Measurements from ENCODE around the gene SESN2.
A peak's percentile ranks its signal among the peaks of the same experiment; 100 is the strongest.

Gene SESN2

DNA sequence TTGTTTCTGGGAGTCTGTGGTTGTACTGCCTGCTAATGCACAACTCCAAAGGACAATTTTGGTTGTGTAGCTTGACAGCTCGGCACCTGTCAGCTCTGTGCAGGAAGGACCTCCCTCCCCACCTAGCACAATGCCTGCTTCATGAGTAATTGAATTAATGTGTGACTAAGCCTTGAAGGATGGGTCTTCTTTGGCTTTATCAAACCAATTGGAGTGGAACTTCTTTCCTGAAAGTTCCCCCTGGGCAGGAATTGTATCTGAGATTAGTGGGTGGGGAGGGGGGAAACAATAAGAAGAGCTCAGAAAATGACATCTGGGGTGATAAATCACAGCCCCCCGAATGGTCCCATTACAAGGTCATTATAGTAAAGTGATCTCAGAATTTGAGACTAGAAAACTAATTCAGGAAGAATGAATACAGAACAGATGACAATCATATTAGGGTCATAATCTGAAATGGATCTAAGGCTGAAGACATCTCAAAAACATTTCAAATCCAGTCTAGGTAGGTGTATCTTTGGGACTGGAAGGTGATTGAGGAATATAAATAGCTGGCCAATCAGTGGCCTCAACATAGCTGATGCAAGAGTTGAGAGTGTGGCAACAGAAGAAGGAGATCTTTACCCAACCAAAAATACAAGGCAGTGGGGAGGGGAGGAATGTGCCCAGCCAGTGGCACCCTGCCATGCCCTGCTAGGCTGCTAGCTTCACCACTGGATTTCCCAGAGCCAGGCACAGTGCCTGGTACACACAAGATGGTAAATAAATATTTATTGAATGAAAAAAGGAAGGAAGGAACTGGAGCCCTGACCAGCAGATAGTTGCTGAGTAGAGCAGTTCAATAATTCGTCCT, 10.1 kb upstream of the SESN2 start:
- DNase-seq (ENCODE audit: low spot score) = peak; percentile 69

DNA sequence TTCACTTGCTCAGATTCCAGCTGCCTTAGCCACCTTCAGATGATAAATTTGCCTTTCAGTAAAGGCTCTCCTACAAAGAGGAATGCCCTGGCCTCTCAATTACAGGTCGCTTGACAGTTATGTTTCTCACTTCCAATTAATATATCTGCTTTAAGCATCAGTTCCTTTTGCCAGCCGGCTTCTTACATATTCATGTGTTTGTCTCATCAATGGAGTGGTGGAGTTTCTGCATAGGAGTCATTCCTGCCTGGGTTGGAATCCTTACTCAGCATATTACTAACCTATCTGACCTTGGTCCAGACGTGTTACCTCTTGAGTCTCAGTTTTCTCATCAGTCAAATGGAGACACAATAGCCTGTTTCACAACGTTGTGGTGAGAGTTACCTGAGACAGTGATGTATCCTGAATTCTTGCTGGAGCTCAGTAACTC, 9.4 kb upstream of the SESN2 start:
- peak; percentile 45 for DNase-seq (ENCODE audit: low spot score)

DNA sequence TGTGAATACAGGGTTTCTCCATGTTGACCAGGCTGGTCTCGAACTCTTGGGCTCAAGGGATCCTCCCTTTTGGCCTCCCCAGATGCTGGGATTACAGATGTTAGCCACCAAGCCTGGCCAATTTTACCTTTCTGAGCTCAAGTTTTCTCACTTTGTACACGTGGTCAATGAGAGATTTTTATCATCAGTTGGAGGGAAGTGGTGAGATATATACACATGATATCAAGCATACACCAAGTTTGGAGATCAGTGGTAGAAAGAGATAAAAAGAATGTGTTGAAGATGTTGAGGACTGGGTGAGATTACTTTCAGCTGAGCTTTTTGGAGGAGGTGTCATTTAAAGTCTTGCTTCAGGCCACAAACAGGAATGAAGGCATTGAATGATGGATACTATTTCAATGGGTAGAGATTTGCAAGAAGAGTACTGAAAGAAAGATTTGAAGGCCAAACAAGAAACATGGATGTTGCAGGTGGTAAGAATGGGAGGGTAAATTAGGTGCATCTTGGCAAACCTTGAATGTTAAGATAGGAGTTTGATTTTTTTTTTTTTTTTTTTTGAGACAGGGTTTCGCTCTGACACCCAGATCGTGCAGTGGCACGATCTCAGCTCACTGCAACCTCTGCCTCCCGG, 3.0 kb upstream of the SESN2 start:
- DNase-seq (ENCODE audit: low spot score) = no peak

DNA sequence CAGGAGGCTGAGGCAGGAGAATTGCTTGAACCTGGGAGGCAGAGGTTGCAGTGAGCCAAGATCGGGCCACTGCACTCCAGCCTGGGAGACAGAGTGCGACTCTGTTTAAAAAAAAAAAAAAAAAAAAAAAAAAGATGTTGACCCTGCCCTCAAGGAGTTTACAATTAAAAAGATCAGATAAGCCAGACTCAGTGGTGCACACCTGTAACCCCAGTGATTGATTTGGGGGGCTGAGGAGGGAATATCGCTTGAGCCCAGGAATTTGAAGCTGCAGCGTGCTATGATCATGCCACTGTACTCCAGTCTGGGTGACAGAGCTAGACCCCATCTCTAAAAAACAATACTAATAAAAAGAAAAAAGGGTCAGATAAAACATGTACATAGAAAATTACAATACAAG, 1.6 kb upstream of the SESN2 start:
- no peak for DNase-seq (ENCODE audit: low spot score)

DNA sequence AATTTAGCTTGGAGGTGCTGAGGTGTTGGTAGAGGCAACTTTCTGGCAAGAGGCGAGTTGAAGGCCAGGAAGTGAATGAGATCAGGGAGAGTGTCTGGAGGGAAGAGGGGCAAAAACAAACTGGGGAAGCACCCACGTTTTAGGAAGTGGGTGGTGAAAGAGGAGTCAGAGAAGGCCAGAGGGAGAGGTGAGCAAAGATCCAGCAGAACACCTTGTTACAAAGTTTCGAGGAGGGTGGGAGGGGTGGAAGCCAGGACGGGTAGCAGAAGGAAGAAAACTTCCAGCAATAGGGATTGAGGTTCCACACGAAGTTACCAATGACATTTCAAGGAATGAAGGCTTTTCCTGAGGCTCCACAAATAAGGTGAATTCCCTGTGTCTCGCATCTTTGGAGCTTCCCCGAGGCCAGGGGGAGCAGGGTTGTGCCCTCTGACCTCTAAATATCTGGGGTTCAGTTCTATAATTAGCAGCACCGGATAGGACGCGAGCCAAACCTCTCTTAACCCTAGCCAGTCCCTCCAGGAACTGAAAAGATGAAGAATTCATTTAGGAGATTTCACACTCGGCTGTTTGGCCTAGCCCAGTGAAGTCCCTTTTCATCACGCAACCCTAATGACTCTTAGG, 578 bp upstream of the SESN2 start:
- DNase-seq (ENCODE audit: low spot score) = no peak

DNA sequence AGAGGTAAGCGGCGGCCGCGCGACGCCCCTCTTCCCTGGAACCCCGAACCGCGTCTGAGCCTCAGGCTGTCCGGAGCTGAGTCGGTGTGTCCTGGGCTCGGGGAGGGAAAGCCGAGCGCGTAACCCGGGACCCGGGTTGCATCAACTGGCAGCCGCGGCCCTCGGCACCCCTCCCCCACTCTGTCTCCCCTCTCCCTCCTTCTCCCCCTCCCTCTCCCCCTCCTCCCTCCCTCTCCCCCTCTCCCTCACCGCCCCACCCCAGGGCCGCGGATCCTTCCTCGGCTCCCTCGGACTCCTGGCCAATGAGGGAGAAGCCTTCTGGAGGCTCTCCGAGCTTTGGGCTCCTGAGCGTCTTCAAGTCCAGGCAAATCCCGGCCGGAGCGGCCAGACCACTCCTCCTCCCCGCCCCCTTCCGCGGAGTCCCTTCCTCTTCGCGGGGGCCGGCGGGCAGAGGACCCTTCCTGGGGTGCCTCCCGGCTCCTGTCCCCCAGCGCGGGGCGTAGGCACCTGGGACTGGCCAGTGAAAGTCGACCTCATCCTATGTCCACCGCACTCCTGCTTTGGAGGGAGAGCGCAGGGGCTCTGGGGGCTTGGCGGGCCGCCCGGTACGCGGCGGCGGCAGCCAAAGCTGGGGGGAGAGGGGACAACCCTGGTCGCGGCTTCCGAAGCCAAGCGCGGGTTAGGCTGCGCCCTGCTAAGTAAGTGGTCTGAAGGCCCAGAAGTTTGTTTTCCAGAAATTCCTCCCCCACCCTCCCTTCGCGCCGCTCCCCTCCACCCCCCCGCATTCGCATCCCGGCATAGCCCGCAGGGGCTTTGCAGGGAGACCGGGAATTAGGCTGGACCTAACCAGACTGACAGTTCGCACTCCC, 850 bp downstream of the SESN2 start:
- DNase-seq (ENCODE audit: low spot score) = peak; percentile 56

DNA sequence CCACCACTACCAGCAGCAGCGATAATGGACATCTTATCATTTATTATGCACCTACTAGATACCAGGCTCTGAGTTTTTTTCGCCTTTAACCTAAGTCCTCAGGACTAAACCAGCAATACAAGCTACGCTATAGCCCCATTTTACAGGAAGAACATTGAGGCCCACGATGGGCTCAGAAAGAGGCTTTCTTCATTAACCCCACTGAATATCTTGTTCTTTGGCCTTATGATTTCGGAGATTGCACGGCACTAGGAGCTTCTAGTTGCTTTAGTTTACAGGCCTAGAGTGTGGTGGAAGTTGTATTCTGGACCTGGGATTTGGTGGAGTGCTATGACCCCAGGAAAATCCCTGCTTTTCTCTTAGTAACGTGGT, 1.5 kb downstream of the SESN2 start:
- no peak for DNase-seq (ENCODE audit: low spot score)

DNA sequence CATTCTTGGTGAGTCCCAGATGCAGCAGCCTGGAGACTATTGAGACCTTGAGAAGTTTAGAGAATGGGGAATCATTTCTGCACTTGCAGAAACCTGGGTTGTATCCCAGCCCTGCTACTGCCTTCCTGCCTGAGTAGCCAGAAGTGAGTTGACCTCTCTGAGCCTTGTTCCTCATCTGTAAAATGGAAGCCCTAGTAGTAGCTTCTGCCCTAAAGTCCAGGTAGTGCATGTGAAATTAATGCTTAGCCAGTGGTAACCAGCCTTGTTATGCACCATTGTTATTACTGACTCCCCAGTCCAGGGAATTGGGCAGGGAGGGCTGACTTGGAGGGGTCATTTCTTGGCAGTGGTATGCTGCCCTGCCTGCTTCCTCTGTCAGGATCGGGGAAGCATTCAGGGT, 5.6 kb downstream of the SESN2 start:
- DNase-seq (ENCODE audit: low spot score) = no peak

DNA sequence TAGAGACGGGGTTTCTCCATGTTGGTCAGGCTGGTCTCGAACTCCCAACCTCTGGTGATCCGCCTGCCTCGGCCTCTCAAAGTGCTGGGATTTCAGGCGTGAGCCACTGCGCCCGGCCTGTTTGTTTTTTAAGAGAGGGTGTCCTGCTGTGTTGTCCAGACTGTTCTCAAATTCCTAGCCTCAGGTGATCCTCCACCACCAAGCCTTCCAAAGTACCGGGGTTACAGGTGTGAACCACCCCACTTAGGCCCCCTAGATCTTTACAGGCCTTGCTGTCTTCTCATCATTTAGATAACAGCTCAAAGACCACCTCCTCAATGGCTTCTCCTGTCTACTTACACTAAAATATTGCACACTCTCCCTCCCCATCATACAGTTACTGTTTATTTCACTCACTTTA, 6.3 kb downstream of the SESN2 start:
- DNase-seq (ENCODE audit: low spot score) = no peak

DNA sequence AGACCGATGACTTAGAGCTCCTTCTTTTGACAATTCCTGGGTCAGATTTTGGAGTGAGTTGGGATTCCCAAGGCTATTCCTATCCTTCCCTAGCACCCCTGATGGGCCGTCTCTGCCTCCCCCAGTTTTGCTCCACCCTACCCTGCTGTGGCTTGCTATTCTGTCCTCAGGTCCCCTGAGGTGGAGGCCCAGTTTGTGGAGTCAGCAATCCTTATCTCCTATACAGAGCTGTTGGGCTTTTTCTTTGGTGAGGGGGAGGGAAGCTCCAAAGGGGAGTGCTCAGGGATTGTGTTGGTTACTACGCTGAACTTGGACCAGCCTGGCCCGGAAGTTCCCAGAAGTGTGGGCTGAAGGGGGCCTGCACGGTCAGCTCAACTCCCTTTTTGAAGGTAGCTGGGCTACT, 7.6 kb downstream of the SESN2 start:
- no peak for DNase-seq (ENCODE audit: low spot score)

DNA sequence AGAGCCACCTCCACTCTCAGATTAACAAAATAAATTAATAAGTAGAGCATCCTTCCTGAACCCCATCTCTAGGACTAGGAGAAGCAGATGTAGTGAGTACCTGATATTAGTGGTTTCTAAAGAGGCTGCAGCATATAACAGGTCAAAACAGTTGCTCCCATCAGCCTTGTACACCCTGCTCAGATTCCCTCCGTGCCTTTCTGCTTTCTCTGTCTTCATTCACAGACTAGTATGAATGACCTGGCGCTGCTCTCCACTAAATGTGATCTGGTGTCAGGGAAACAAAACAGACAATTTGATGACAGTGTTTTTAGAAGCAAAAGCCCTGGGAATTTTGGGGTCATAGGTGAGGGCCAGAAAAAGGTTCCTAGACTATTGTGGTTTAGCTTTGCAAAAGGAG, 8.3 kb downstream of the SESN2 start:
- DNase-seq (ENCODE audit: low spot score) = no peak

DNA sequence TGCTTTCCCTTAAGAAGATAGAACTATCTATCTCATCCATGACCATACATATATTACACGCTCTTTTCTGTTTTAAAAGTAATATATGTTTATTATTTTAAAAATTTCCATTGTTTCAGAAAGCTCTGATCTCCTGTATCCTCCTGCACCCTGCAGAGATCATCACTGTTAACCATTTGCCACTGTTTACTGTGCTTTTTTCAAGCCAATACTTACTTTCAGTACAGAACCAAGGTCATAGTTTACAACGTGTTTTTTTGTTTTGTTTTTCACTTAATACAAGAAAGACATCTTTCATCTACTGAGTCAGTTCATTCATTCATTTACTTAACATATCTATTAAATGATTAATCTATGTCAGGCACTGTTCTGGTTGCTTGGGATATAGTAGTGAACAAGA, 10.2 kb downstream of the SESN2 start:
- no peak for DNase-seq (ENCODE audit: low spot score)

DNA sequence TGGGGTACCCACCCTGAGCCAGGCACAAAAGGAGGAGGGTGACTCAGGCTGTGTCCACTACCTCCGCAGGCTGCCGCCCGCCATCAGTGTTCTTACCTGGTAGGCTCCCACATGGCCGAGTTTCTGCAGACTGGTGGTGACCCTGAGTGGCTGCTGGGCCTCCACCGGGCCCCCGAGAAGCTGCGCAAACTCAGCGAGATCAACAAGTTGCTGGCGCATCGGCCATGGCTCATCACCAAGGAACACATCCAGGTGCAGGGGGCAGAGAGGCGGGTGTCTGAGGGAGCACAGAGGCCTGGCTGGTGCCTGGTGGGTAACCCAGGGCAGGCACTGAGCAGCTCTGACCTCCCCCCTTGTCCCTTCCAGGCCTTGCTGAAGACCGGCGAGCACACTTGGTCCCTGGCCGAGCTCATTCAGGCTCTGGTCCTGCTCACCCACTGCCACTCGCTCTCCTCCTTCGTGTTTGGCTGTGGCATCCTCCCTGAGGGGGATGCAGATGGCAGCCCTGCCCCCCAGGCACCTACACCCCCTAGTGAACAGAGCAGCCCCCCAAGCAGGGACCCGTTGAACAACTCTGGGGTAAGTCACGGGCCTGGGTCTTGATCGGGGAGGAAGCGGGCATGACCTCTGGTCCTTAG, 13.0 kb downstream of the SESN2 start:
- no peak for DNase-seq (ENCODE audit: low spot score)

DNA sequence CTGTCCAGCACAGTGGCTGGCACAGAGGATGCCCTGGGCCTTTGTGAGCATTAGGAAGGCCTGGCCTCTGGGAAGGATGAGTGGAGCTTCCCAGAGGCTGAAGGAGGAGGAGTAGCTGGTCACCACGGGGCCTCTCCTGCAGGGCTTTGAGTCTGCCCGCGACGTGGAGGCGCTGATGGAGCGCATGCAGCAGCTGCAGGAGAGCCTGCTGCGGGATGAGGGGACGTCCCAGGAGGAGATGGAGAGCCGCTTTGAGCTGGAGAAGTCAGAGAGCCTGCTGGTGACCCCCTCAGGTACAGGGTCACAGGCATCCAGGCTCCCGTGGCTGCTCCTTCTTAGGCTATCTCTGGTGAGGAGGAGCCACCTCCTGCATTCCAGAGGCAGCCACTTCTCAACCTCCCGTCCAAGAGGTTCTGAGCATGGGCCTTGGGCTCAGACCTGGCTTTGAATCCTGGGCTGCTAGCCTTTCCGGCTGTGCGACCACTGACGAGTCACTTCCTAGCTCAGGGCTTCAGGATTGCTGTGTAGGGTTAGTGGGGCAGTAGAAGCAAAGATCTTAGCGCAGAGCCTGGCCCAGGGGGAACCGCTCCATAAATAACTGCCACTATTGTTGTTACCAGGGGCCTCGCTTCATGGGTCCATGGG, 14.0 kb downstream of the SESN2 start:
- no peak for DNase-seq (ENCODE audit: low spot score)

DNA sequence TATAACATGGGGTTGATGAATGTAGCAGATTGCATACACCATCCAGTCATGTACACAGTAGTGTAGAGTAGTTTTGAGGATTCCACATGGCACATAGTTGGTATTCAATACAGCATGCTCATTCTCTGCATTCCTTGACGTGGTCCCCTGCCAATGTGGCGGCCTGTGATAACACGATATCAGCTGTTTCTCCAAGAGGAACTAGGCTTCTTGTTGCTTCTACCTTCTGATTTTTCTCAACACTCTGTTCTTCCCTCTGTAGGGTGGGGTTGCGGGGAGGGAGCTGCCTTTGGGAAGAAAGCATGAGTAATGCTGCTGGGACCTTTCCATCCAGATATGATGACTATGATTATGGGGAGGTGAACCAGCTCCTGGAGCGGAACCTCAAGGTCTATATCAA, 19.4 kb downstream of the SESN2 start:
- no peak for DNase-seq (ENCODE audit: low spot score)

DNA sequence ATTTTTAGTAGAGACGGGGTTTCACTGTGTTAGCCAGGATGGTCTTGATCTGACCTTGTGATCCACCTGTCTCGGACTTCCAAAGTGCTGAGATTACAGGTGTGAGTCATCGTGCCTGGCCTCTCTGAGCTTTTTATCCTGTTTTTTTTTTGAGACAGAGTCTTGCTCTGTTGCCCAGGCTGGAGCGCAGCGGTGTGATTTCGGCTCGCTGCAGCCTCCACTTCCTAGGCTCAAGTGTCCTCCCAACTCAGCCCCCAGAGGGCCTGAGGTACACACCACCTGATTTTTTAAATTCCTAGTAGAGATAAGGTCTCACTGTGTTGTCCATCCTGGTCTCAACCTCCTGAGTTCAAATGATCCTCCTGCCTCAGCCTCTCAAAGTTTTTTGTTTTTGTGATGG, 20.4 kb downstream of the SESN2 start:
- DNase-seq (ENCODE audit: low spot score) = no peak

DNA sequence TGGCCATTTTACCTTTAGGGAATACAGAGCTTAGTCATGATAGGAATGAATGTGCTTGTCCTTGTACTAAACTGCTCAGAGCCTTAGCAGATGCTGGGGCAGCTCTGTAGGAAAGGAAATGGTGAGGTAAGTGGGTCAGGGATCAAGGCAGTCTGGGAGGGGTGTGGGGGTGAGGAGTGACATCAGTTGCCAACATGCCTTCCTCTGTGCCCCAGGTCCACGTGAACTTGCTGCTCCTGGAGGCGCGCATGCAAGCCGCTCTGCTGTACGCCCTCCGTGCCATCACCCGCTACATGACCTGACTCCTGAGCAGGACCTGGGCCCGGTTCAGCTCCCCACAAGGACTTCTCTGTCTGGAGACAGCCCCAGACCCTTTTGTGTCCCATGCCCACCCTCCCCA, 21.2 kb downstream of the SESN2 start:
- no peak for DNase-seq (ENCODE audit: low spot score)

DNA sequence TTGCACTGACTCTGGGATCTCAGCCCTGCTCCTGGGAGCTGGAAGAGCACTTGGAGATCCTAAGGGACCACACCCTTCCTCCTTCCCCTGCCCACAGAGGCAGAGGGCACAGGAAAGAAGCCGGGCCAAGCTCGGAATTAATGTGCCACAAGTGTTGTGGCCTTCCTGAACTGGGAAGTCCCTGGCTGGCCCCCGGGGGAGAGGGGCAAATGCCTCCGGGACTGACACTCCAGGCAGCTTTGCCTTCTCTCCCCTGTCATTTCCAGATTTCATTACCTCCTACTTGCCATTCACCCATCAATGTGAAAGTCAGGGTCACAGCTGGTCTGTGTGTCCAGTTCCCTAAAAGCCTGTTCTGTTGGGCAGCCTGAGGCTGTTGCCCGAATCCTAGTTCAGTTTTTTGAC, 21.7 kb downstream of the SESN2 start:
- no peak for DNase-seq (ENCODE audit: low spot score)

DNA sequence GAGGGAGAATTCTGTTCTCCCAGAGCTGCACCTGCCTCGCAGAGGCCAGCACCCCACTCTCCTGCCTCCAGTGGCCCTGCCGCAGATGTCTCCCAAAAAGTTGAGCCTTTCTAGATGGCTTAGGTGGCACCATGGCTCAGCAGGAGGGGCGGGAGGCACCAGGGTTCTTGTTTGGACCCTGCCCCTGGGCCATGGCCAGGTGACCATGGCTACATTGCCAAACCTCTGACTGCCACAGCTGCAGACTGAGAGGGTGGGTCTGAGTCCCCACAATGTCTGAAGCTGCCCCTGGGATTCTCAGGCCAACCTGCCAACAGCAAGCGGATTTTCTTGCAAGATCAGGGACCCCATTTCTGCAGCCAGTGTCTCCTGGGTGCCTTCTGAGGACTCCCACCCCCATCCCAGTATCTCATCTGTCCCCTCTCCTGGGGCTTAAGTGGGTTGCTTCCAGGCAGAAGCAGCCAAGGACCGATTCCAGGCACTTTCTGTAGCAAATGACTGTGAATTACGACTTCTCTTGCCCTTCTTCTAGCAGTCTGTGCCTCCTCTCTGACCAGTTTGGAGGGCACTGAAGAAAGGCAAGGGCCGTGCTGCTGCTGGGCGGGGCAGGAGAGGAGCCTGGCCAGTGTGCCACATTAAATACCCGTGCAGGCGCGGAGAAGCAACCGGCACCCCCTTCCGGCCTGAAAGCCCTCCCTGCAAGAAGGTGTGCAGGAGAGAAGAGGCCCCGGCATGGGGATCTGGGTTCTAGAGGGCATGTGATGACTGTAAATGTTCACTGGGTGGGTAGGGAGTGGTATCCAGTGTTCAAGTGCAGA, 22.5 kb downstream of the SESN2 start:
- no peak for DNase-seq (ENCODE audit: low spot score)
